Right atrium auricular region (tissue), 2 donors: ENCODE results near the gene ARID5B. TPM values are rescaled to one million over a fixed set of nuclear protein-coding genes. Genes with fewer than 3 reads are reported as not detected.

Experiments used
- DNase-seq: peaks from one replicate; pipeline ENCODE4 v3.0.0-alpha.2; 2019; ENCODE audit warnings: low spot score
- H3K27ac ChIP-seq, 2 donors: fragments of 200-600 bp; sonication (generic); 1 replicate in 1 of 2; 2 replicates in 1 of 2; pipeline ENCODE4 v1.5.1; 2016 to 2019
- H3K27me3 ChIP-seq, 2 donors: fragments of 200-600 bp; sonication (generic); one replicate each; pipeline versions ENCODE4 v1.5.1 to v1.6.0; 2017 to 2019
- H3K36me3 ChIP-seq: fragments of 200-600 bp; sonication (generic); one replicate; pipeline ENCODE4 v1.5.1; 2016
- H3K4me1 ChIP-seq, 2 donors: fragments of 200-600 bp; sonication (generic); one replicate each; pipeline versions ENCODE4 v1.5.1 to v1.6.0; 2017 to 2019
- H3K4me3 ChIP-seq, 2 donors: fragments of 200-600 bp; sonication (generic); 1 replicate in 1 of 2; 2 replicates in 1 of 2; pipeline ENCODE4 v1.5.1; 2017 to 2019; ENCODE audit warnings: mild to moderate bottlenecking in 1 of 2, moderate library complexity in 1 of 2
- H3K9me3 ChIP-seq, 2 donors: fragments of 200-600 bp; sonication (generic); one replicate each; pipeline ENCODE4 v1.5.1; 2019
- CTCF ChIP-seq, 2 donors: fragments of 200-600 bp; sonication (generic); IDR thresholded peaks; one replicate each; pipeline ENCODE4 v1.5.1; 2019; ENCODE audit warnings: antibody characterized with exemption in 2 of 2
- total RNA-seq, 2 donors: library from RNA; depleted of rRNA; stranded (reverse); fragments of >200 nt; gene quantifications; one replicate each; pipeline ENCODE4 v1.1.0, GENCODE V29; 2016

The ARID5B gene
- total RNA-seq, 2 donors from 2014 or later: 37.9 to 53.4 TPM

- H3K27me3 ChIP-seq: no peaks in the 10 kb centered on the region
- H3K4me3 ChIP-seq: no peak overlapping the region
- no peak overlapping the region for H3K27ac ChIP-seq
- no peak for DNase-seq
- no peaks in the 10 kb centered on the region for H3K9me3 ChIP-seq
- H3K36me3 ChIP-seq: no peaks in the 10 kb centered on the region
- no peak for TF ChIP-seq CTCF (IDR thresholded peaks at IDR 0.05)
- H3K4me1 ChIP-seq: no peaks in the 10 kb centered on the region
Measured at GRCh38 chr10:61958311-61958710, 56.8 kb downstream of the ARID5B start.

DNA sequence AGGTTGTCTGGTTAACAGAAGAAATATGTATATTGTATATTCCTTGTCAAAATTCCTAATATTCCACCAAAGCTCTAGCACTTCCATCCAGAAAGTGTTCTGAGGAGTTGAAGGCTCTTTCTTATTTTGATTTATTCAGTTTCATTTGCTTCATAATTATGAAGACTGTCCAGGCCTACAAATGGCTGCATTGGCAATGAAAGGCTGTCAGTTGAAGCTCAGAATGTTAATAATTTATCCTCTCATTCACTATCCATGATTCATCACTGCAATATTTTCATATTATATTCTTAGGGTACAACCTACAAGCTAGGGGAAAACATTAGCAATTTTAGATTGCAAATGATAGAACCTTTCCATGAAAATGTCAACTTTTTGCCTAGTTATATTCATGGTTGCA lies 57.3 kb downstream of the ARID5B start:
- Histone ChIP-seq H3K4me3 (no peak overlapping the region), H3K27ac (no peak overlapping the region), H3K4me1 (peaks cover 0 to under 1% of the 10 kb centered on the region in 2 donors), H3K36me3 (no peaks in the 10 kb centered on the region), H3K27me3 (no peaks in the 10 kb centered on the region), H3K9me3 (no peaks in the 10 kb centered on the region)
- TF ChIP-seq CTCF (IDR thresholded peaks at IDR 0.05): no peak
- DNase-seq: no peak

GRCh38 chr10:61959814-61960213 lies 58.3 kb downstream of the ARID5B start:
- Histone ChIP-seq H3K36me3 (no peaks in the 10 kb centered on the region), H3K27me3 (no peaks in the 10 kb centered on the region), H3K4me1 (peaks cover 0 to 10% of the 10 kb centered on the region in 2 donors), H3K27ac (no peak overlapping the region), H3K9me3 (no peaks in the 10 kb centered on the region), H3K4me3 (no peak overlapping the region)
- TF ChIP-seq CTCF (IDR thresholded peaks at IDR 0.05): no peak
- no peak for DNase-seq

DNA sequence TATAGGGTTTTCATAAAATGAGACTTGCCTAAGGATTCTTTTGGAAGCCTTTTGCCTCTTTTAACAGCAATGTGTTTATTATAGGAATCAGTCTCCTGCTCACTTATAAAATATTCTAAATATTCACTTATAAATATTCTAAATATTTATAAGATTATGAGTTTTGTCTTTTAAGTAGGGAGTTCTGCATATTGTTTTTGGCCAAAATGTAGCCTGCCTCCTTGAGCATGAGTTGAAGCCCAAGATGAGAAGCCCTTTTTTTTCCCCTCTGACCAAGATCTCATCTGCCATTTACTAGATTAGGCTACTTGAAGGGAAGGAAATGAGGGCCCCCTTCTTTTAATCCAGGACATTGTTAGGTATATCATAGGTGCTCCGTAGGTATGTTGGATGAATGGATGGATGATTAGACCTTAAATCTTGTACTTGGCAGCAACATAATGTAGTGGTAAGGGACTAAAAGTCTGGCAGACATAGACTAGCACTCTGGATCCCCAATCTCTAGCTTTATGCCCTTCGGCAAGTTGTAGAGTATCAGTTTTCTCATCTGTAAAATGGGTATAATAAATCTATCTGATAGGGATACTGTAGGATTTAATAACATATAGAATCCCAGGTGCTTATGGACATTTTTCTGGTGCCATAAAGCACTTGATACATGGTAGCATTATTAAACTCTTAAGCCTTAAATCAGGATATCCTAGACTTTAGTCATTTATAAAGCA lies 59.1 kb downstream of the ARID5B start:
- Histone ChIP-seq H3K4me1 (peaks cover 0 to 10% of the 10 kb centered on the region in 2 donors), H3K36me3 (no peaks in the 10 kb centered on the region), H3K27me3 (no peaks in the 10 kb centered on the region), H3K27ac (no peak overlapping the region), H3K9me3 (no peaks in the 10 kb centered on the region), H3K4me3 (no peak overlapping the region)
- no peak for DNase-seq
- no peak for TF ChIP-seq CTCF (IDR thresholded peaks at IDR 0.05)

GRCh38 chr10:61961278-61961677 lies 59.8 kb downstream of the ARID5B start:
- H3K9me3 ChIP-seq: no peaks in the 10 kb centered on the region
- no peak overlapping the region for H3K27ac ChIP-seq

More at GRCh38 chr10:61961278-61961677, 59.8 kb downstream of the ARID5B start:
- no peak for DNase-seq
- Histone ChIP-seq H3K4me1 (peaks cover 0 to 10% of the 10 kb centered on the region in 2 donors), H3K36me3 (no peaks in the 10 kb centered on the region), H3K4me3 (no peak overlapping the region), H3K27me3 (no peaks in the 10 kb centered on the region)
- TF ChIP-seq CTCF (IDR thresholded peaks at IDR 0.05): no peak
